Measurements from ENCODE around the gene MAB21L4.

MAB21L4 gene

GRCh38 chr2:240911641-240912265 lies 15.8 kb upstream of the MAB21L4 start:
- DNase-seq: no peak

GRCh38 chr2:240909216-240909974 lies 13.4 kb upstream of the MAB21L4 start:
- DNase-seq: no peak

- no peak for DNase-seq
These were observed 11.1 kb upstream of the MAB21L4 start for GRCh38 chr2:240906911-240907590.

- DNase-seq: no peak
These were observed 10.4 kb upstream of the MAB21L4 start, which contains the start of gene CROCC2 for GRCh38 chr2:240906141-240906910. Gene CROCC2, plus strand, starts transcription at chr2:240906336. Its CDS starts 178 bp downstream, at chr2:240906514.

- no peak for DNase-seq
These were observed 9.3 kb upstream of the MAB21L4 start for GRCh38 chr2:240905176-240905781.

GRCh38 chr2:240904216-240905175 lies 8.5 kb upstream of the MAB21L4 start:
- no peak for DNase-seq

- DNase-seq: no peak
These were observed 7.5 kb upstream of the MAB21L4 start for GRCh38 chr2:240903191-240904060.

- DNase-seq: no peak
These were observed 6.7 kb upstream of the MAB21L4 start for GRCh38 chr2:240902615-240903041.

- no peak for DNase-seq
These were observed 6.1 kb upstream of the MAB21L4 start for GRCh38 chr2:240901986-240902614.

GRCh38 chr2:240900141-240900860 lies 4.3 kb upstream of the MAB21L4 start:
- DNase-seq: no peak

- DNase-seq: no peak
These were observed 3.5 kb upstream of the MAB21L4 start for GRCh38 chr2:240899468-240899865.

- DNase-seq: no peak
These were observed 2.9 kb upstream of the MAB21L4 start for GRCh38 chr2:240898731-240899467.

GRCh38 chr2:240898108-240898730 lies 2.3 kb upstream of the MAB21L4 start:
- DNase-seq: no peak

GRCh38 chr2:240896871-240897692 lies 1.1 kb upstream of the MAB21L4 start:
- no peak for DNase-seq

- DNase-seq: no peak
These were observed 438 bp upstream of the MAB21L4 start for GRCh38 chr2:240896394-240896793.

GRCh38 chr2:240894836-240895558 lies 959 bp downstream of the MAB21L4 start:
- DNase-seq: no peak

Measured in activated CD8-positive, alpha-beta memory T cell treated with anti-CD3 and anti-CD28 coated beads, Interleukin-2, amount 50 U/mL, for 48 hours (primary cell).